BLaER1 (cell line): Measurements from ENCODE around the gene DDX24.
A peak's percentile ranks its signal among the peaks of the same experiment; 100 is the strongest.

ENCODE experiments used
- H3K27ac ChIP-seq: shearing (Covaris generic); formaldehyde crosslinking; 2 replicates; pipeline ENCODE4 v1.8.1; 2022
- H3K27me3 ChIP-seq: shearing (Covaris generic); formaldehyde crosslinking; 2 replicates; pipeline ENCODE4 v1.8.1; 2022
- H3K36me3 ChIP-seq: shearing (Covaris generic); formaldehyde crosslinking; 2 replicates; pipeline ENCODE4 v1.8.1; 2022
- H3K4me1 ChIP-seq: shearing (Covaris generic); formaldehyde crosslinking; 2 replicates; pipeline ENCODE4 v1.8.1; 2022
- H3K4me2 ChIP-seq: shearing (Covaris generic); formaldehyde crosslinking; 2 replicates; pipeline ENCODE4 v1.8.1; 2022
- H3K4me3 ChIP-seq: shearing (Covaris generic); formaldehyde crosslinking; 2 replicates; pipeline ENCODE4 v1.8.1; 2022
- H3K9ac ChIP-seq: shearing (Covaris generic); formaldehyde crosslinking; 2 replicates; pipeline ENCODE4 v1.8.1; 2022
- H3K9me3 ChIP-seq: shearing (Covaris generic); formaldehyde crosslinking; 2 replicates; pipeline ENCODE4 v1.8.1; 2022
- H4K20me1 ChIP-seq: shearing (Covaris generic); formaldehyde crosslinking; 2 replicates; pipeline ENCODE4 v1.8.1; 2022
- Cebpa-rat ChIP-seq: shearing (Covaris generic); IDR thresholded peaks from 2 replicates; pipeline ENCODE4 v1.8.1; 2022

Gene DDX24

GRCh38 chr14:94080621-94081385, at the start of gene DDX24, which contains the start of gene IFI27L1:
DDX24 (minus strand) TSS chr14:94081202; CDS start chr14:94079742, 1,460 bp downstream.
IFI27L1 (plus strand) TSS chr14:94081310; CDS start chr14:94096938, 15,628 bp downstream.
- Histone ChIP-seq H3K36me3 (peaks cover 36% of the 10 kb centered on the region), H3K27me3 (no peaks in the 10 kb centered on the region), H3K27ac (peak within 1 kb of the TSS; percentile 98), H3K4me1 (peaks cover 37% of the 10 kb centered on the region), H3K4me2 (peak within 1 kb of the TSS; percentile 91), H3K9ac (peak within 1 kb of the TSS; percentile 99), H3K4me3 (peak within 1 kb of the TSS; percentile 99), H3K9me3 (peaks cover 31% of the 10 kb centered on the region), H4K20me1 (peaks cover 40% of the 10 kb centered on the region)
- TF ChIP-seq Cebpa-rat, result no peak

- Histone ChIP-seq H3K9ac (peak overlapping the region; percentile 74; the same call in 1 of the 2 replicates), H3K27me3 (no peaks in the 10 kb centered on the region)
- no peak for TF ChIP-seq Cebpa-rat
Measured at GRCh38 chr14:94129758-94130414, 48.9 kb upstream of the DDX24 start.

GRCh38 chr14:94129111-94129757, 48.2 kb upstream of the DDX24 start, which contains the start of gene IFI27L2:
IFI27L2 (minus strand) TSS chr14:94129604; CDS start chr14:94129564, 40 bp downstream.
- peak within 1 kb of the TSS; percentile 83 for H3K4me2 ChIP-seq
- peaks cover 18% of the 10 kb centered on the region for H3K4me1 ChIP-seq
- no peak for TF ChIP-seq Cebpa-rat
- H3K27me3 ChIP-seq, result no peaks in the 10 kb centered on the region
- H3K9me3 ChIP-seq, result no peaks in the 10 kb centered on the region
- no peaks in the 10 kb centered on the region; the same call in 1 of the 2 replicates for H3K36me3 ChIP-seq
- no peaks in the 10 kb centered on the region for H4K20me1 ChIP-seq
- peak within 1 kb of the TSS; percentile 74 for H3K9ac ChIP-seq
- H3K4me3 ChIP-seq, result peak within 1 kb of the TSS; percentile 67
- H3K27ac ChIP-seq, result peak within 1 kb of the TSS; percentile 51

More at GRCh38 chr14:94129758-94130414, 48.9 kb upstream of the DDX24 start:
- Histone ChIP-seq H4K20me1 (no peaks in the 10 kb centered on the region), H3K4me1 (peaks cover 18% of the 10 kb centered on the region), H3K4me3 (peak overlapping the region; percentile 67), H3K27ac (no peak overlapping the region), H3K9me3 (no peaks in the 10 kb centered on the region), H3K4me2 (peak overlapping the region; percentile 83), H3K36me3 (no peaks in the 10 kb centered on the region; the same call in 1 of the 2 replicates)

- H3K4me1 ChIP-seq, result peaks cover 18% of the 10 kb centered on the region
- H3K36me3 ChIP-seq, result no peaks in the 10 kb centered on the region; the same call in 1 of the 2 replicates
- no peaks in the 10 kb centered on the region for H3K27me3 ChIP-seq
- no peak overlapping the region for H3K27ac ChIP-seq
- TF ChIP-seq Cebpa-rat, result no peak
- no peaks in the 10 kb centered on the region for H4K20me1 ChIP-seq
- H3K4me2 ChIP-seq, result peak overlapping the region; percentile 83
- peak overlapping the region; percentile 67; the same call in 1 of the 2 replicates for H3K4me3 ChIP-seq
- no peak overlapping the region for H3K9ac ChIP-seq
- H3K9me3 ChIP-seq, result no peaks in the 10 kb centered on the region; the same call in 1 of the 2 replicates
Measured at GRCh38 chr14:94128216-94128839, 47.3 kb upstream of the DDX24 start.

- Histone ChIP-seq H3K4me3 (no peak overlapping the region), H3K27me3 (no peaks in the 10 kb centered on the region), H3K4me2 (no peak overlapping the region), H3K9ac (no peak overlapping the region), H3K27ac (no peak overlapping the region), H3K4me1 (peaks cover 18% of the 10 kb centered on the region), H3K9me3 (peaks cover 6% of the 10 kb centered on the region; the same call in 1 of the 2 replicates), H3K36me3 (no peaks in the 10 kb centered on the region; the same call in 1 of the 2 replicates), H4K20me1 (no peaks in the 10 kb centered on the region)
- TF ChIP-seq Cebpa-rat, result no peak
Measured at GRCh38 chr14:94127330-94127729, 46.3 kb upstream of the DDX24 start.

GRCh38 chr14:94126800-94127199, 45.8 kb upstream of the DDX24 start:
- Histone ChIP-seq H3K27me3 (no peaks in the 10 kb centered on the region), H3K9me3 (peaks cover 6% of the 10 kb centered on the region; the same call in 1 of the 2 replicates), H3K4me2 (no peak overlapping the region), H3K27ac (no peak overlapping the region), H3K4me1 (peaks cover 18% of the 10 kb centered on the region), H3K9ac (no peak overlapping the region), H3K4me3 (no peak overlapping the region), H3K36me3 (no peaks in the 10 kb centered on the region; the same call in 1 of the 2 replicates), H4K20me1 (no peaks in the 10 kb centered on the region)
- no peak for TF ChIP-seq Cebpa-rat

GRCh38 chr14:94126419-94126677, 45.3 kb upstream of the DDX24 start:
- Histone ChIP-seq H3K4me3 (no peak overlapping the region), H3K9me3 (peaks cover 6% of the 10 kb centered on the region; the same call in 1 of the 2 replicates), H3K27ac (no peak overlapping the region), H3K4me1 (peaks cover 18% of the 10 kb centered on the region), H3K4me2 (no peak overlapping the region), H3K9ac (no peak overlapping the region), H4K20me1 (no peaks in the 10 kb centered on the region), H3K27me3 (no peaks in the 10 kb centered on the region), H3K36me3 (no peaks in the 10 kb centered on the region; the same call in 1 of the 2 replicates)
- no peak for TF ChIP-seq Cebpa-rat

- no peaks in the 10 kb centered on the region; the same call in 1 of the 2 replicates for H3K36me3 ChIP-seq
- TF ChIP-seq Cebpa-rat, result no peak
- no peak overlapping the region for H3K4me3 ChIP-seq
- no peak overlapping the region for H3K4me2 ChIP-seq
- no peaks in the 10 kb centered on the region for H4K20me1 ChIP-seq
- H3K4me1 ChIP-seq, result peaks cover 18% of the 10 kb centered on the region
- no peaks in the 10 kb centered on the region for H3K27me3 ChIP-seq
- no peak overlapping the region for H3K27ac ChIP-seq
- no peak overlapping the region for H3K9ac ChIP-seq
- H3K9me3 ChIP-seq, result peaks cover 11% of the 10 kb centered on the region
Measured at GRCh38 chr14:94125659-94126418, 44.8 kb upstream of the DDX24 start.
